Natural killer cell (primary cell): ENCODE measurements around the gene RHEBL1. TPM values are rescaled to one million over a fixed set of nuclear protein-coding genes. Genes with fewer than 3 reads are reported as not detected.
A peak's percentile ranks its signal among the peaks of the same experiment; 100 is the strongest.

Source experiments
- ATAC-seq, 3 donors: fragments of 150-1000 bp in 2 of 3; fragments of 200-7000 bp in 1 of 3; cut with Tn5 transposase; 1 replicate in 1 of 3; 2 replicates in 2 of 3; pipeline ENCODE4 v1.10.0; 2021; ENCODE audit warnings: mild to moderate bottlenecking in 2 of 3, moderate library complexity in 2 of 3
- DNase-seq, 2 donors: peaks; one replicate each; pipeline versions ENCODE4 v3.0.0 to v3.0.0-alpha.2; 2013 to 2021; ENCODE audit warnings: mixed read lengths in 1 of 2
- H3K27ac ChIP-seq: one replicate; pipeline ENCODE4 v1.5.1; 2013; ENCODE audit warnings: mild to moderate bottlenecking, low read length
- H3K27me3 ChIP-seq: one replicate; pipeline ENCODE4 v1.6.1; 2013; ENCODE audit warnings: low read length; ENCODE audit not compliant: control insufficient read depth, insufficient read depth
- H3K36me3 ChIP-seq: one replicate; pipeline ENCODE4 v1.6.1; 2013; ENCODE audit warnings: low read length; ENCODE audit not compliant: control insufficient read depth, insufficient read depth
- H3K4me1 ChIP-seq: one replicate; pipeline ENCODE4 v1.6.1; 2013; ENCODE audit warnings: low read length; ENCODE audit not compliant: control insufficient read depth, insufficient read depth
- H3K4me3 ChIP-seq: one replicate; pipeline ENCODE4 v1.5.1; 2013; ENCODE audit warnings: low read length
- H3K9me3 ChIP-seq: one replicate; pipeline ENCODE4 v1.6.1; 2013; ENCODE audit warnings: low read length; ENCODE audit not compliant: control insufficient read depth, insufficient read depth
- H3K27ac Mint-ChIP-seq, 2 donors: one replicate each; pipeline ENCODE4 v1.8.0; 2022; ENCODE audit warnings: mild to moderate bottlenecking in 2 of 2, mixed read lengths in 2 of 2, moderate library complexity in 1 of 2
- H3K27me3 Mint-ChIP-seq, 2 donors: one replicate each; pipeline ENCODE4 v1.8.0; 2022; ENCODE audit warnings: low read depth in 2 of 2, mixed read lengths in 2 of 2
- H3K36me3 Mint-ChIP-seq: one replicate; pipeline ENCODE4 v1.8.0; 2022; ENCODE audit warnings: mixed read lengths
- H3K4me1 Mint-ChIP-seq, 2 donors: one replicate each; pipeline ENCODE4 v1.8.0; 2022; ENCODE audit warnings: mixed read lengths in 2 of 2
- H3K4me3 Mint-ChIP-seq: one replicate; pipeline ENCODE4 v1.8.0; 2022; ENCODE audit warnings: mild to moderate bottlenecking, moderate library complexity, mixed read lengths
- H3K9me3 Mint-ChIP-seq, 2 donors: one replicate each; pipeline ENCODE4 v1.8.0; 2022; ENCODE audit warnings: mixed read lengths in 2 of 2
- CTCF ChIP-seq: fragments of 200-600 bp; IDR thresholded peaks from one replicate; pipeline ENCODE4 v1.8.0; 2022; ENCODE audit warnings: antibody characterized with exemption
- WGBS: methylation state at CpG from one replicate; pipeline ENCODE4 v1.1.7; 2013; ENCODE audit warnings: missing lambda C conversion rate; ENCODE audit not compliant: insufficient coverage; 5-methylcytosine and 5-hydroxymethylcytosine counted together
- intact Hi-C: fragments of 100-400 bp; cut with micrococcal nuclease; formaldehyde crosslinking; loops from one replicate; pipeline ENCODE4 v1.14.2; 2022
- total RNA-seq, 4 donors: library from RNA; stranded (reverse); fragments of 120-200 nt in 1 of 4; gene quantifications; one replicate each; pipeline versions ENCODE4 v1.2.3 to v1.2.4, GENCODE V29; 2013 to 2022

RHEBL1 gene
- total RNA-seq, 3 donors from 2014 or later (not counting 1 experiment from before 2014, with no cell fraction given) = 6.3 to 11.6 (median 11.1) TPM

- Histone ChIP-seq H3K36me3 (peaks cover 62% of the 10 kb centered on the region), H3K9me3 (no peaks in the 10 kb centered on the region), H3K4me1 (peaks cover 42% of the 10 kb centered on the region), H3K27ac (no peak overlapping the region), H3K27me3 (no peaks in the 10 kb centered on the region), H3K4me3 (no peak overlapping the region)
- 100% methylated on average over 4 of the region's 5 CpGs for WGBS
- Mint-ChIP-seq H3K4me1 (peaks cover 52 to 74% of the 10 kb centered on the region in 2 donors), H3K27ac (peak overlapping the region in 1 of 2 donors; percentile 85), H3K9me3 (no peaks in the 10 kb centered on the region), H3K36me3 (peaks cover 8% of the 10 kb centered on the region), H3K4me3 (no peak overlapping the region), H3K27me3 (no peaks in the 10 kb centered on the region)
- no peak for ATAC-seq
- TF ChIP-seq CTCF = no peak
- intact Hi-C loops = no loop called here
- no peak for DNase-seq
Observed at GRCh38 chr12:49054096-49054495, 15.7 kb downstream of the RHEBL1 start.

GRCh38 chr12:49052451-49053208 lies 17.1 kb downstream of the RHEBL1 start:
- WGBS = 96% methylated on average over 16 of the region's 16 CpGs
- intact Hi-C loops = no loop called here
- no peaks in the 10 kb centered on the region for H3K27me3 ChIP-seq
- peaks cover 77% of the 10 kb centered on the region for H3K36me3 ChIP-seq
- H3K4me3 ChIP-seq = no peak overlapping the region
- no peak for TF ChIP-seq CTCF
- no peak overlapping the region for H3K27ac ChIP-seq
- no peaks in the 10 kb centered on the region for H3K27me3 Mint-ChIP-seq
- H3K4me3 Mint-ChIP-seq = no peak overlapping the region
- H3K4me1 Mint-ChIP-seq = peaks cover 37 to 59% of the 10 kb centered on the region in 2 donors
- no peaks in the 10 kb centered on the region for H3K9me3 ChIP-seq
- H3K36me3 Mint-ChIP-seq = peaks cover 15% of the 10 kb centered on the region
- no peak for ATAC-seq
- peaks cover 27% of the 10 kb centered on the region for H3K4me1 ChIP-seq
- H3K9me3 Mint-ChIP-seq = no peaks in the 10 kb centered on the region
- DNase-seq = no peak
- peak overlapping the region; percentile 48 to 57 for H3K27ac Mint-ChIP-seq

GRCh38 chr12:49051777-49052438 lies 17.9 kb downstream of the RHEBL1 start:
- no peaks in the 10 kb centered on the region for H3K27me3 Mint-ChIP-seq
- WGBS = 89% methylated on average over 20 of the region's 20 CpGs

More at GRCh38 chr12:49051777-49052438, 17.9 kb downstream of the RHEBL1 start:
- TF ChIP-seq CTCF = no peak
- peaks cover 20% of the 10 kb centered on the region for H3K4me1 ChIP-seq
- no peaks in the 10 kb centered on the region for H3K27me3 ChIP-seq
- peaks cover 83% of the 10 kb centered on the region for H3K36me3 ChIP-seq
- H3K9me3 ChIP-seq = no peaks in the 10 kb centered on the region
- intact Hi-C loops = no loop called here
- no peak for ATAC-seq
- H3K4me3 Mint-ChIP-seq = no peak overlapping the region
- H3K9me3 Mint-ChIP-seq = no peaks in the 10 kb centered on the region
- H3K4me1 Mint-ChIP-seq = peaks cover 30 to 52% of the 10 kb centered on the region in 2 donors
- DNase-seq = no peak
- no peak overlapping the region for H3K4me3 ChIP-seq
- H3K36me3 Mint-ChIP-seq = peaks cover 15% of the 10 kb centered on the region
- H3K27ac ChIP-seq = no peak overlapping the region
- peak overlapping the region; percentile 48 to 57 for H3K27ac Mint-ChIP-seq
